ENCODE results near the gene MEAF6. TPM values are rescaled to one million over a fixed set of nuclear protein-coding genes. Genes with fewer than 3 reads are reported as not detected.
"Not testable (repeated sequence)": the region's sequence is repeated elsewhere in the genome, so short reads cannot be mapped to it uniquely, and the experiment has no call there.

Gene MEAF6
- total and polyA plus RNA-seq, 4 donors = 42.4 to 54.1 (median 50.4) TPM

- intact Hi-C loops (cut with DNase I) = no loop called here
- H3K27me3 ChIP-seq (ENCODE audit: control insufficient read depth in 1 of 2, insufficient read depth in 2 of 2, low read length in 1 of 2) = no peaks in the 10 kb centered on the region
- H3K4me3 ChIP-seq (ENCODE audit: low read length in 2 of 2) = peak overlapping the region; percentile 81 to 86
- no peak for ATAC-seq (ENCODE audit: low FRiP score)
- no peaks in the 10 kb centered on the region for H3K9me3 ChIP-seq (ENCODE audit: control insufficient read depth, low read length)
- 58 to 66% methylated on average over 18 of the region's 18 CpGs for WGBS, 2 donors
- no peak for DNase-seq
- peak overlapping the region in 1 of 2 donors; percentile 98 for H3K27ac ChIP-seq (ENCODE audit: low read depth in 1 of 2, low read length in 2 of 2)
- no peaks in the 10 kb centered on the region for H3K36me3 ChIP-seq (ENCODE audit: control insufficient read depth in 1 of 2, insufficient read depth in 2 of 2, low read length in 1 of 2)
- no peaks in the 10 kb centered on the region for H3K4me1 ChIP-seq (ENCODE audit: control insufficient read depth in 1 of 2, insufficient read depth in 2 of 2, low read length in 2 of 2)
Measured at GRCh38 chr1:37515185-37516034, 844 bp upstream of the MEAF6 start.

- Histone ChIP-seq H3K27me3 (ENCODE audit: control insufficient read depth in 1 of 2, insufficient read depth in 2 of 2, low read length in 1 of 2) (no peaks in the 10 kb centered on the region), H3K9me3 (ENCODE audit: control insufficient read depth, low read length) (no peaks in the 10 kb centered on the region), H3K4me1 (ENCODE audit: control insufficient read depth in 1 of 2, insufficient read depth in 2 of 2, low read length in 2 of 2) (no peaks in the 10 kb centered on the region), H3K27ac (ENCODE audit: low read depth in 1 of 2, low read length in 2 of 2) (no peak overlapping the region), H3K36me3 (ENCODE audit: control insufficient read depth in 1 of 2, insufficient read depth in 2 of 2, low read length in 1 of 2) (peaks cover 0 to 1% of the 10 kb centered on the region in 2 donors), H3K4me3 (ENCODE audit: low read length in 2 of 2) (peak overlapping the region; percentile 84 to 86)
- intact Hi-C loops (cut with DNase I) = loop anchor here in 1 of 2 donors (5.0 kb wide), 1 partner anchor 83 kb away; the partner anchor contains the start of gene GNL2
- 2 to 3% methylated on average over 26 of the region's 26 CpGs for WGBS, 2 donors
- DNase-seq = no peak
- peak; percentile 30 for ATAC-seq (ENCODE audit: low FRiP score)
Measured at GRCh38 chr1:37513795-37514349, 694 bp downstream of the MEAF6 start.

DNA sequence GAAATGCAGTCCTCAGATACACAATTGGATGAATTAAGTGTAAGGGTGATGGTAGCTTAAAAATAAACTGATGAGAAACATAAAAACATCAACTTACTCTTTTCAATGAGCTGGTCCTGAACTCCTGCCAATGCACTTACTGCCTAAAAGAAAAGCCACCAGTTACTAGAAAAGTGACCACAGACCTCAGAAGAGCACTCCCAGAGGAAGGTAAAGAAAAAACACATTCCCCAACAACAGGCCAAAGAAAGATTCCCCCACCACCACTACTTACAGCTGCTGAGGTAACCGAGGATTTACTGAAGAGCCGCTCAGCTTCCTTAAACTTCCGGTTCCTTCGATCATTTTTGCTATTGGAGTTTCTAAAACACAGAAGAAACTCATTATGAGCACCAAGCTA is 5.4 kb downstream of the MEAF6 start:
- intact Hi-C loops (cut with DNase I) = no loop called here
- no peaks in the 10 kb centered on the region for H3K27me3 ChIP-seq (ENCODE audit: control insufficient read depth in 1 of 2, insufficient read depth in 2 of 2, low read length in 1 of 2)
- H3K4me3 ChIP-seq (ENCODE audit: low read length in 2 of 2) = no peak overlapping the region
- peaks cover 0 to 6% of the 10 kb centered on the region in 2 donors for H3K36me3 ChIP-seq (ENCODE audit: control insufficient read depth in 1 of 2, insufficient read depth in 2 of 2, low read length in 1 of 2)
- ATAC-seq (ENCODE audit: low FRiP score) (no peak), DNase-seq (no peak)
- no peak overlapping the region for H3K27ac ChIP-seq (ENCODE audit: low read depth in 1 of 2, low read length in 2 of 2)
- no peaks in the 10 kb centered on the region for H3K4me1 ChIP-seq (ENCODE audit: control insufficient read depth in 1 of 2, insufficient read depth in 2 of 2, low read length in 2 of 2)
- H3K9me3 ChIP-seq (ENCODE audit: control insufficient read depth, low read length) = no peaks in the 10 kb centered on the region
- WGBS, 2 donors = 88 to 91% methylated on average over 4 of the region's 4 CpGs

DNA sequence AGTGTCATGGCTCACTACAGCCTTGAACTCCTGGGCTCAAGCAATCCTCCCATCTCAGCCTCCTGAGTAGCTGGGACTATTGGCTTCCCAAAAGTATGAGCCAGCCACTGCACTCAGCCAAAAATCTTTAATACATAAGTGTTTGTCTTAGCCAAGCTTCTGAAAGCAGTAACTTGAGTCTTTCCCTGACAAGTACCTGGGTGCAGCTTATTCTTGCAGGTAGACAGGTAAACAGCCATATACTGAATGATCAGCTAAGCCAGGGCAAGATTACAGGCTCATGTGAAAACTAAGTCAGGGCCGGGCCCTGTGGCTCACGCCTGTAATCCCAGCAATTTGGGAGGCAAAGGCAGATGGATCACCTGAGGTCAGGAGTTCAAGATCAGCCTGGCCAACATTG is 7.8 kb downstream of the MEAF6 start:
- DNase-seq = no peak
- Histone ChIP-seq H3K9me3 (ENCODE audit: control insufficient read depth, low read length) (no peaks in the 10 kb centered on the region), H3K4me1 (ENCODE audit: control insufficient read depth in 1 of 2, insufficient read depth in 2 of 2, low read length in 2 of 2) (no peaks in the 10 kb centered on the region), H3K4me3 (ENCODE audit: low read length in 2 of 2) (no peak overlapping the region), H3K27me3 (ENCODE audit: control insufficient read depth in 1 of 2, insufficient read depth in 2 of 2, low read length in 1 of 2) (no peaks in the 10 kb centered on the region), H3K27ac (ENCODE audit: low read depth in 1 of 2, low read length in 2 of 2) (no peak overlapping the region), H3K36me3 (ENCODE audit: control insufficient read depth in 1 of 2, insufficient read depth in 2 of 2, low read length in 1 of 2) (peaks cover under 1 to 6% of the 10 kb centered on the region in 2 donors)
- no peak for ATAC-seq (ENCODE audit: low FRiP score)
- 95 to 97% methylated on average over 2 of the region's 2 CpGs for WGBS, 2 donors
- intact Hi-C loops (cut with DNase I) = no loop called here

GRCh38 chr1:37502791-37503190 is 11.8 kb downstream of the MEAF6 start:
- H3K4me1 ChIP-seq (ENCODE audit: control insufficient read depth in 1 of 2, insufficient read depth in 2 of 2, low read length in 2 of 2); ATAC-seq (ENCODE audit: low FRiP score); H3K27ac ChIP-seq (ENCODE audit: low read depth in 1 of 2, low read length in 2 of 2); H3K4me3 ChIP-seq (ENCODE audit: low read length in 2 of 2); DNase-seq; H3K9me3 ChIP-seq (ENCODE audit: control insufficient read depth, low read length); H3K36me3 ChIP-seq (ENCODE audit: control insufficient read depth in 1 of 2, insufficient read depth in 2 of 2, low read length in 1 of 2); intact Hi-C loops (cut with DNase I); H3K27me3 ChIP-seq (ENCODE audit: control insufficient read depth in 1 of 2, insufficient read depth in 2 of 2, low read length in 1 of 2): not testable (repeated sequence)
- WGBS, 2 donors = 91 to 99% methylated on average over 2 of the region's 2 CpGs

DNA sequence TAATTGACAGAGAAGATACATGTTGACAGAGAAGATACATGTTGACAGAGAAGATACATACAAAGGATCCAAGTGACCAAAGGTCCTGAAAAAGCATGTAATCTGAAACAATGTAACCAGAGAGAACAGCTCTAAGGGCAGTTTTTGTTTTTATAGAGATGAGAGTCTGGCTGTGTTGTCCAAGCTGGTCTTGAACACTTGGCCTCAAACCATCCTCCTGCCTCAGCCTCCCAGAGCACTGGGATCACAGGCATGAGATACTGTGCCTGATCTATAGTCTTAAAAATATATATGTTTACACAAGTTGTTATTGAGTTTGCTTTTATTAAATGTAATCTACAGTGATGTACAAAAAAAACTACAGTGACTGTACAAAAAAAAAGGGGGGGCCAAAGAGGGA is 12.5 kb downstream of the MEAF6 start:
- DNase-seq = no peak
- Histone ChIP-seq H3K27me3 (ENCODE audit: control insufficient read depth in 1 of 2, insufficient read depth in 2 of 2, low read length in 1 of 2) (no peaks in the 10 kb centered on the region), H3K27ac (ENCODE audit: low read depth in 1 of 2, low read length in 2 of 2) (no peak overlapping the region), H3K36me3 (ENCODE audit: control insufficient read depth in 1 of 2, insufficient read depth in 2 of 2, low read length in 1 of 2) (peaks cover 3 to 8% of the 10 kb centered on the region in 2 donors), H3K9me3 (ENCODE audit: control insufficient read depth, low read length) (no peaks in the 10 kb centered on the region), H3K4me1 (ENCODE audit: control insufficient read depth in 1 of 2, insufficient read depth in 2 of 2, low read length in 2 of 2) (peaks cover 0 to 2% of the 10 kb centered on the region in 2 donors), H3K4me3 (ENCODE audit: low read length in 2 of 2) (no peak overlapping the region)
- ATAC-seq (ENCODE audit: low FRiP score) = no peak
- intact Hi-C loops (cut with DNase I) = no loop called here

GRCh38 chr1:37501661-37502060 is 12.9 kb downstream of the MEAF6 start:
- no peak overlapping the region for H3K27ac ChIP-seq (ENCODE audit: low read depth in 1 of 2, low read length in 2 of 2)
- 93 to 94% methylated on average over 5 of the region's 5 CpGs for WGBS, 2 donors

DNA sequence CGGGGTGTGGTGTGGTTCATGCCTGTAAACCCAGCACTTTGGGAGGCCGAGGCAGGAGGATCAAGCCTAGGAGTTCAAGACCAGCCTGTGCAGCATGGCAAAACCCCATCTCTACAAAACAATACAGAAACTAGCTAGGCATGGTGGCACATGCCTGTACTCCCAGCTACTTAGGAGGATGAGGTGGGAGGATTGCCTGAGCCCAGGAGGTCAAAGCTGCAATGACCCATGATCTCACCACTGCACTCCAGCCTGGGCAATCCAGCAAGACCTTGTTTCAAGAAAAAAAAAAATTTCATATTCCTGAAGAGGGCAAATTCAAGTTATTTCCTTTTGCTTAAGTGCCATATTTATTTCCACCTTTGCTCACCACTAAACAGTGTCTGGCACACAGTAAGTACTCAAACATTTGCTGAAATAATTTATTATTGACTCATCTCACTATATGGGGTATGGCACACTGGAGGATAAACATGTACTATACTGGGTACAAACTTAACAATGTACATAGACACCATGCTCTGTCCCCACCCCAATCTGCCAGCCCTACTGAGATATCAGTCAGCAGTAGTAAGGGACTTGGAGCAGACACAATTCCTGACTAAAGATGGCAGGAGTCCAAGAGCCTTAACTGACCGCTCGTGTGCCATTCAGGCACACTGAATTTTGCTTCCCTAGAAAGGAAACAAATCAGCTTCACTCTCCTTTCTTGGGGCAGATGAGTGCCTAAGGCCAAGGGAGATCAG is 15.5 kb downstream of the MEAF6 start:
- peak; percentile 73 for ATAC-seq (ENCODE audit: low FRiP score)

More at GRCh38 chr1:37501661-37502060, 12.9 kb downstream of the MEAF6 start:
- no peaks in the 10 kb centered on the region for H3K9me3 ChIP-seq (ENCODE audit: control insufficient read depth, low read length)
- H3K4me3 ChIP-seq (ENCODE audit: low read length in 2 of 2) = no peak overlapping the region
- DNase-seq (no peak), ATAC-seq (ENCODE audit: low FRiP score) (no peak)
- H3K27me3 ChIP-seq (ENCODE audit: control insufficient read depth in 1 of 2, insufficient read depth in 2 of 2, low read length in 1 of 2) = no peaks in the 10 kb centered on the region
- H3K36me3 ChIP-seq (ENCODE audit: control insufficient read depth in 1 of 2, insufficient read depth in 2 of 2, low read length in 1 of 2) = peaks cover 3 to 8% of the 10 kb centered on the region in 2 donors
- intact Hi-C loops (cut with DNase I) = no loop called here
- peaks cover 0 to 2% of the 10 kb centered on the region in 2 donors for H3K4me1 ChIP-seq (ENCODE audit: control insufficient read depth in 1 of 2, insufficient read depth in 2 of 2, low read length in 2 of 2)

More for the DNA sequence above, 15.5 kb downstream of the MEAF6 start:
- H3K27me3 ChIP-seq (ENCODE audit: control insufficient read depth in 1 of 2, insufficient read depth in 2 of 2, low read length in 1 of 2) = no peaks in the 10 kb centered on the region
- H3K4me3 ChIP-seq (ENCODE audit: low read length in 2 of 2) = no peak overlapping the region
- DNase-seq = no peak
- H3K36me3 ChIP-seq (ENCODE audit: control insufficient read depth in 1 of 2, insufficient read depth in 2 of 2, low read length in 1 of 2) = peaks cover 0 to 8% of the 10 kb centered on the region in 2 donors
- no peaks in the 10 kb centered on the region for H3K9me3 ChIP-seq (ENCODE audit: control insufficient read depth, low read length)
- peak overlapping the region in 1 of 2 donors; percentile 1 for H3K27ac ChIP-seq (ENCODE audit: low read depth in 1 of 2, low read length in 2 of 2)
- 49 to 50% methylated on average over 4 of the region's 4 CpGs for whole genome bisulfite sequencing, 2 donors
- intact Hi-C loops (cut with DNase I) = no loop called here
- peaks cover 0 to 2% of the 10 kb centered on the region in 2 donors for H3K4me1 ChIP-seq (ENCODE audit: control insufficient read depth in 1 of 2, insufficient read depth in 2 of 2, low read length in 2 of 2)
